SK-N-SH (cell line): Measurements from ENCODE around the gene IFNA4.
"Not testable (repeated sequence)": the region's sequence is repeated elsewhere in the genome, so short reads cannot be mapped to it uniquely, and the experiment has no call there.

ENCODE experiments used
- ELF1 ChIP-seq: IDR thresholded peaks from 2 replicates; pipeline ENCODE4 v1.4.0; 2012
- JUND ChIP-seq: IDR thresholded peaks from 2 replicates; pipeline ENCODE4 v1.4.0; 2012
- REST ChIP-seq: IDR thresholded peaks from 2 replicates; pipeline ENCODE4 v1.6.1; 2012; ENCODE audit warnings: mild to moderate bottlenecking, low read depth, low read length, moderate library complexity
- RFX5 ChIP-seq: IDR thresholded peaks from 2 replicates; pipeline ENCODE4 v1.6.1; 2012; ENCODE audit warnings: mild to moderate bottlenecking, improper control_type of control experiment, low read length
- TAF1 ChIP-seq: IDR thresholded peaks from 2 replicates; pipeline ENCODE4 v1.6.1; 2012; ENCODE audit warnings: low read depth, mild to moderate bottlenecking, low read length, moderate library complexity, borderline replicate concordance
- TF ChIP-seq, protein P1 (sequence below): fragments of 200-600 bp; sonication (generic); IDR thresholded peaks from 2 replicates; pipeline ENCODE4 v1.6.1; 2017; ENCODE audit warnings: antibody characterized with exemption, mild to moderate bottlenecking, moderate library complexity

DNA sequence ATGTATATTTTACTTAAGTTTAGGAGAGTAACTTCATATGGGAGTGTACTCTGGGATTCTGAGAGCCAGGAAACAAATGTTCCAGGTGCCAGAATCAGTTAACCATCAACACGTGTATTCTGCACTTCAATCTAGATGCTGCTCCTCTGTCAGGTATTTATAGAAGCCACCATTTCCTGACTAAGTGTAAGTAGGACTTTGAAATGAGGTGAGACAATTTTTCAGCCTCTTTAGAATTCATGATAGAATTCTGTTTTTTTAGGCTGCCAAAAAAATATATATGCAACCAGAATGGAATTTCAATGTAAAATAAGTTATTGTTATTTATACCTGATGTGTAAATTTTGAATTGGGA lies 49.0 kb upstream of the IFNA4 start:
- TF ChIP-seq JUND, TAF1, REST, ELF1, RFX5: not testable (repeated sequence)
- TF ChIP-seq, protein P1, sequence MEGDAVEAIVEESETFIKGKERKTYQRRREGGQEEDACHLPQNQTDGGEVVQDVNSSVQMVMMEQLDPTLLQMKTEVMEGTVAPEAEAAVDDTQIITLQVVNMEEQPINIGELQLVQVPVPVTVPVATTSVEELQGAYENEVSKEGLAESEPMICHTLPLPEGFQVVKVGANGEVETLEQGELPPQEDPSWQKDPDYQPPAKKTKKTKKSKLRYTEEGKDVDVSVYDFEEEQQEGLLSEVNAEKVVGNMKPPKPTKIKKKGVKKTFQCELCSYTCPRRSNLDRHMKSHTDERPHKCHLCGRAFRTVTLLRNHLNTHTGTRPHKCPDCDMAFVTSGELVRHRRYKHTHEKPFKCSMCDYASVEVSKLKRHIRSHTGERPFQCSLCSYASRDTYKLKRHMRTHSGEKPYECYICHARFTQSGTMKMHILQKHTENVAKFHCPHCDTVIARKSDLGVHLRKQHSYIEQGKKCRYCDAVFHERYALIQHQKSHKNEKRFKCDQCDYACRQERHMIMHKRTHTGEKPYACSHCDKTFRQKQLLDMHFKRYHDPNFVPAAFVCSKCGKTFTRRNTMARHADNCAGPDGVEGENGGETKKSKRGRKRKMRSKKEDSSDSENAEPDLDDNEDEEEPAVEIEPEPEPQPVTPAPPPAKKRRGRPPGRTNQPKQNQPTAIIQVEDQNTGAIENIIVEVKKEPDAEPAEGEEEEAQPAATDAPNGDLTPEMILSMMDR = not testable (repeated sequence)
